Measurements from ENCODE around the gene SPEM2.

The SPEM2 gene

GRCh38 chr17:7425316-7425715 lies at the start of gene SPEM2:
TSS of gene SPEM2 (plus strand) at chr17:7425616. CDS start at chr17:7425689, 73 bp downstream.
- no peak for DNase-seq
- no peak for ATAC-seq

- ATAC-seq (no peak), DNase-seq (no peak)
Measured at GRCh38 chr17:7379134-7379533, 46.3 kb upstream of the SPEM2 start.

- DNase-seq (no peak), ATAC-seq (no peak)
Measured at GRCh38 chr17:7380321-7380720, 45.1 kb upstream of the SPEM2 start.

- no peak for ATAC-seq
- no peak for DNase-seq
Measured at GRCh38 chr17:7380855-7381683, 44.3 kb upstream of the SPEM2 start, which contains the start of gene TNK1. TSS of gene TNK1 (plus strand) at chr17:7381089. CDS start at chr17:7382927, 1,838 bp downstream.

GRCh38 chr17:7382901-7383300 lies 42.5 kb upstream of the SPEM2 start:
- ATAC-seq: no peak
- DNase-seq: no peak

- DNase-seq: no peak
- ATAC-seq: no peak
Measured at GRCh38 chr17:7383371-7383741, 42.1 kb upstream of the SPEM2 start.

- ATAC-seq: peak; percentile 97
- peak; percentile 82 for DNase-seq
Measured at GRCh38 chr17:7383742-7384488, 41.5 kb upstream of the SPEM2 start.

- ATAC-seq (no peak), DNase-seq (no peak)
Measured at GRCh38 chr17:7384489-7385081, 40.8 kb upstream of the SPEM2 start.

- ATAC-seq (no peak), DNase-seq (no peak)
Measured at GRCh38 chr17:7388856-7389255, 36.6 kb upstream of the SPEM2 start.

- no peak for ATAC-seq
- no peak for DNase-seq
Measured at GRCh38 chr17:7389924-7390910, 35.2 kb upstream of the SPEM2 start.

- DNase-seq (no peak), ATAC-seq (no peak)
Measured at GRCh38 chr17:7391307-7391706, 34.1 kb upstream of the SPEM2 start.

- ATAC-seq (no peak), DNase-seq (no peak)
Measured at GRCh38 chr17:7392696-7393612, 32.5 kb upstream of the SPEM2 start.

GRCh38 chr17:7393613-7394451 lies 31.6 kb upstream of the SPEM2 start:
- ATAC-seq (peak; percentile 57), DNase-seq (peak; percentile 66)

- peak; percentile 89 for ATAC-seq
Measured at GRCh38 chr17:7394452-7395191, 30.8 kb upstream of the SPEM2 start, which contains the start of gene PLSCR3. TSS of gene PLSCR3 (minus strand) at chr17:7394525. CDS start at chr17:7394110, 415 bp downstream.

GRCh38 chr17:7396147-7396546 lies 29.3 kb upstream of the SPEM2 start:
- ATAC-seq: no peak

More at GRCh38 chr17:7394452-7395191, 30.8 kb upstream of the SPEM2 start, which contains the start of gene PLSCR3:
- DNase-seq: peak; percentile 90

GRCh38 chr17:7398612-7399011 lies 26.8 kb upstream of the SPEM2 start:
- no peak for ATAC-seq
- DNase-seq: no peak

More at GRCh38 chr17:7396147-7396546, 29.3 kb upstream of the SPEM2 start:
- DNase-seq: no peak

GRCh38 chr17:7403043-7403726 lies 22.2 kb upstream of the SPEM2 start:
- peak; percentile 43 for DNase-seq
- no peak for ATAC-seq

- DNase-seq: no peak
- peak; percentile 16 for ATAC-seq
Measured at GRCh38 chr17:7403727-7403976, 21.8 kb upstream of the SPEM2 start.
